Hematopoietic multipotent progenitor cell treated with erythropoietin and hydrocortisone succinate and interleukin-3 and kit ligand, for 4 days (in vitro differentiated cells): ENCODE measurements around the gene ZBTB11.
"Not testable (repeated sequence)": the region's sequence is repeated elsewhere in the genome, so short reads cannot be mapped to it uniquely, and the experiment has no call there.

ENCODE experiments used
- DNase-seq: peaks from one replicate; pipeline ENCODE4 v3.0.0-alpha.2; 2015

The ZBTB11 gene

GRCh38 chr3:101691685-101692671, 15.0 kb upstream of the ZBTB11 start:
- DNase-seq: not testable (repeated sequence)

- DNase-seq: peak; percentile 48
These were observed 14.0 kb upstream of the ZBTB11 start for GRCh38 chr3:101690972-101691371.

GRCh38 chr3:101689286-101689685, 12.4 kb upstream of the ZBTB11 start:
- DNase-seq: no peak

DNA sequence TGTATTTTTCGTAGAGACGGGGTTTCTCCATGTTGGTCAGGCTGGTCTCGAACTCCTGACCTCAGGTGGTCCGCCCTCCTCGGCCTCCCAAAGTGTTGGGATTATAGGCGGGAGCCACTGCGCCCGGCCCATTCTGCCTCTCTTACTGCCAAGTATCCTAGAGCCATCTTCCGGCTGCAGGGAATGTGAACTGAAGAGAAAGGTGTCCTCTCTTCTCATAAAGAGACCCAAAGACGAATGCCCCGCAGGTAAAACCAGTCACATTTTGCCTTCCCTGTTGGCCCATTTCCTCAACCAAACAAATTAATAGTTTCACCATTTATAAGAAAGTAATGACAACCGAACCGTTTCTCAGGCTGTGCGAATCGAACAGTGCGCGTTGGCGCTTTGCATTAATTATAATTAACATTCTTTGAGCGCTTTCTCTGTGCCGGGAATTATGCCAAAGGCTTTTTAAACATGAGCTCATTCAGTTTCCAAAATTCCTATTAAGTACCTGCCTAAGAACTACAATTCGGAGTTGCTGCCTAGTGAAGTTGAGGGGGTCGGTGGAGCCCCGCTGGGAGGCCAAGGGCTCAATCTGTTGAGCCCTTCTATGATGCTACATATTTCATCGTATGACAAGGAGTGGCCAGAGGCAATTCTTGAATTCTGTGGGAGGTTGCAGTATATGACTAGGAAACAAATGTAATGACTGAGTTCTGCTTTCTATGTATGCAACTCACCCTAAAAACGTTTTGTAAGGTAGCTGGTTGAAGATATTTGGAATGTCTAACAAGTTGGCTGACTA, 10.4 kb upstream of the ZBTB11 start:
- no peak for DNase-seq

DNA sequence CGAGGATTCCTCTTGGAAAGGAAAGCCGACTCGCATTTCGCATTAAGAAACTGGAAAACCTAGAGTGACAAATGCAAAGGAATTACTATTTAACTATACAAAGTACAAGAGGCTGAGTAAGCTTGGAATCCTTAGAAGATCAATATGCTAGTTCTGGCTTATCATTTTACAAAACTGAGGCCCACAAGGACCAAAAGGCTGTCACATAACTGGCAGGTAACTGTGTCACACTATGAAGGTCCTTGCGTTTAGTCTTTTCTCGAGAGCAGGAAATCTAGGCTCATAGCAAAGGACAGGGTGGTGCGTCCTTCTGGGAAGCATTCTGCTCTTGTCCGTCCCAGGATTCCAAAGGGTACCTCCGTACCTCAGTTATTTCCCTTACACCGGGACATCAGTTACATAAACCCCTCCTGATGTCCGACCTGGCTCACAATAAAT, 9.0 kb upstream of the ZBTB11 start:
- no peak for DNase-seq

GRCh38 chr3:101685050-101685400, 8.1 kb upstream of the ZBTB11 start:
- no peak for DNase-seq

GRCh38 chr3:101680466-101680865, 3.5 kb upstream of the ZBTB11 start:
- no peak for DNase-seq

DNA sequence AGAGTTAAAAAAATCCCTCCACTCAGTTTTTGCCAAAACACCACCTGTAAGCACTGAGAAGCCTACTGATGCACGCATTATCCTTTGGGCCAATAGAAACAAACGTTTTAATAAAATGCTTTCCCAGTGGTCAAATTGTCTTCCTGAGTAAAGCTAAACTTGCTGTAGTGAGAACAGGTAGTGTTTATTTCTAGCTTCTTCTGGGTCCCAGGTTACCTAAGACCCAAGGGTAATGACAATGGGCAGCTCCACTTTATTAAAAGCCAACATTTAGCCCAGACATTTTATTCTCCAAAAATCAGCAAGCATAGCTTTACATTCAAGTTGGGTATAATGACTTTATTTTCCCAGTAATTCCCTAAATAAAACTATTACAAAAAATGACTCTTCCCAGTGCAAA, 1.9 kb upstream of the ZBTB11 start:
- not testable (repeated sequence) for DNase-seq

DNA sequence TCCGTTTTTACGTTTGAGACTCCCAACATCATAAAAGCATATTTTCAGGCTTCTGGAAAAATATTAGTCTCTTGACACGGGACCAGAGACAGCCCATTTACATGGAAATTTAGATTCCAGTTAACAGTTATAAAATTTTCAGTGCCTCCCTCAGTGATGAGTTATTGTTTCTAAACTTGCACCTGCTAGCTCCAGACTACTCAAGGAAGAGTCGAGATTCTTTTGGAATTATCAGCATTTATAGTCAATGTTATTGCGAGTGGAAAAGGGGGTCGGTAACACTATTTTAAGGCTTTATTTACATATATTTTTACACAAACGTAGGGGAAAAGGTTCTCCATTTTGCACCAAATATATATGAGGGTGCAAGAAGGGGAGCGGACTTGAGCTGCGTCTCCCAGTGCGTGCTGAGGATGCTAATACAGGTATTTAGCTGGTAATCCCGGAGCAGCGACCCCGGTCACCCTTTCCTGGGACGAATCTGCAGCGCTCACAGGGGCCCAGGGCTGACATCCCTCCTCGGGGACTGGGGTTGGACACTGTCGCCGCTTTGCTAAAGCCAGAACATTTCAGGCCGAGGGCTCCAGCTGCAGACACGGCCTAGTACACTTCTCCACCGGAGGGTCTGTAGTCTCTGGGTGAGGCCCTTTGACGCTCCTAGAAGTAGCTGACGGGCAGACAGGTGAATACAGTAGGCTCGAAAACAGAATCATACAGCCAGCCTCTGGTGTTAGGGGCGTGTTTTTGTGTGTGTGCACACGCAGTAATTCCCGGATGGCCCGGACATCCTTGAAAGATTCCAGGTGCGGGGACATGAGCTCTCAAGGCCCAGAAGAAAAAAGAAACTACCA, 729 bp upstream of the ZBTB11 start:
- no peak for DNase-seq

GRCh38 chr3:101676216-101676764, 642 bp downstream of the ZBTB11 start:
- peak; percentile 98 for DNase-seq

DNA sequence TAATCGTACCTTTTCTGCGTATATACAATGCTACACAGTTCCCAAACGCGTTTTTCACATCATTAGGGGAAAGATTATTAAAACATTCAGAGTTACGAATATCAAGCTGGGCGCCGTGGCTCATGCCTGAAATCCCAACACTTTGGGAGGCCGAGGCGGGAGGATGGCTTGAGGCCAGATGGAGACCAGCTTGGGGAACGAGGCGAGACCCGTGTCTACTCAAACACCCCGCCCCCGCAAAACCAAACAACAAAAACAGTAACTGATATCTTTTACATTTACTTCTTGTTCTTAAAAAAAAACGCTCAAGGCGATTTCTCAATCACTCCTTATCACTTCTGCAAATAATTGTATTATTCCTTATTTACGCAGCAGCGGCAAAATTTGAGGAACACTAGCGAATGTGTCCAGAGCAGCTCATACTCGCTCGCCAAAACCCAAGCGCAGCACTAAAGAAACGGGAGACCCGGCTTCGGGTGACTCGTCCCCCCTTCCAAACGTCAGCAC, 1.2 kb downstream of the ZBTB11 start:
- no peak for DNase-seq

GRCh38 chr3:101674518-101674917, 2.4 kb downstream of the ZBTB11 start:
- no peak for DNase-seq

- no peak for DNase-seq
These were observed 3.0 kb downstream of the ZBTB11 start for GRCh38 chr3:101673953-101674352.

GRCh38 chr3:101671014-101671413, 5.9 kb downstream of the ZBTB11 start:
- DNase-seq: no peak

DNA sequence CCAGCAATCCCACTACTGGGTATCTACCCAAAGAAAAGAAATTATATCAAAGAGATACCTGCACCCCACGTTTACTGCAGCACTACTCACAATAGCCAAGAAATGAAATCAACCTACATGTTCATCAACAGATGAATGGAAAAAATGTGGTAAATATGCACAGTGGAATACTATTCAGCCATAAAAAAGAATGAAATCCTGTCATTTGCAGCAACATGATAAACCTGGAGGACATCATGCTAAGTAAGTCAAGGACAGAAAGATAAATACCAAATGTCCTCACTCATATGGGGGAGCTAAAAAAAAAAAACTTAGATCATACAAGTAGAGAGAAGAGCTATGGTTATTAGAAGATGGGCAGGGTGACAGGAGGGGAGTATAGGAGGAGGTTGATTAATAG, 9.1 kb downstream of the ZBTB11 start:
- no peak for DNase-seq

- DNase-seq: no peak
These were observed 9.6 kb downstream of the ZBTB11 start for GRCh38 chr3:101667331-101667730.

DNA sequence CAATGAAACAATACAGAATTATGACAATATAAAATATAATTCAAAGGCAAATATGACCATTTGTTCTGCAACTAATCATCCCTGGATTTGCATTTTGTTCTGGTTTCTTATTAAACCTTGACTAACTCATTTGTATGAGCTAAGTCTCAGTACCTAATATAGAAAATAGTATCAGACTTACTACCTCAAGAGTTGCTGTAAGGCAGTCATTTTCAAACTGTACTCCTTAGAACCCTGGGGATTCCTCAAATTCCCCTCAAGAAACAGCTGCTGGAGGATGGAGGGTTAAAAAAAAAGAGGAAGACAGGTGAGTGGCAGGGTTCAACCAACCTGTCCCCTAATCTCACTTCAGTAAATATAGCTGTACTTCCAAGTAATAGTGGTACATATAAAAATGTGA, 11.1 kb downstream of the ZBTB11 start:
- DNase-seq: no peak

GRCh38 chr3:101665357-101665756, 11.6 kb downstream of the ZBTB11 start:
- DNase-seq: no peak

DNA sequence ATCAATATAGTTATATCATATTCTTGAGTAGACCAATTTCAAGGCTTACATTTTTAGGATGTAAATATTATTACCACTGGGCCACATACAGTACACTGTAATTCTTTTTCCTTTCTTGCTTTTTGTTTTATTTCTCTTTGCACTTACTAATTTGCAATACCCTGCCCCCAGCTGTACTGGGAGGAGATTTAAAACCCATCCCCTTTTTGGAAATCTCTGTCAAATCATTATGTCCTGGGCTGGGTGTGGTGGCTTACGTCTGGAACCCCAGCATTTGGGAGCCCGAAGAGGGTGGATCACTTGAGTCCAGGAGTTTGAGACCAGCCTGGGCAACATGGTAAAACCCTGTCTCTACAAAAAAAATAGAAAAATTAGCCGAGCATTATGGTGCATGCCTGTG, 16.2 kb downstream of the ZBTB11 start:
- DNase-seq: no peak

DNA sequence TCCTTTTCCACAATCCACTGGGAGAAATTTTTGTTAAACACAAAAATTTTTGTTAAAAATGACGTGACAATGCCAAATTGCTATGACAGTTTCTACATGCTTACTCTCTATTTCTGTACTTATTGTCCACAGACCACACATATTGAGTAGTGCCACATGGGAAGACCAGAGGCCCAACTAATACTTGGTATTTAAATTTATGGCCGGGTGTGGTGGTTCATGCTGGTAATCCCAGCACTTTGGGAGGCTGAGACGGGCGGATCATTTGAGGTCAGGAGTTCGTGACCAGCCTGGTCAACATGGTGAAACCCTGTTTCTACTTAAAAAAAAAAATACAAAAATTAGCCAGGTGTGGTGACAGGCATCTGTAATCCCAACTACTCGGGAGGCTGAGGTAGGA, 20.3 kb downstream of the ZBTB11 start:
- no peak for DNase-seq

GRCh38 chr3:101646726-101647125, 30.2 kb downstream of the ZBTB11 start:
- no peak for DNase-seq

DNA sequence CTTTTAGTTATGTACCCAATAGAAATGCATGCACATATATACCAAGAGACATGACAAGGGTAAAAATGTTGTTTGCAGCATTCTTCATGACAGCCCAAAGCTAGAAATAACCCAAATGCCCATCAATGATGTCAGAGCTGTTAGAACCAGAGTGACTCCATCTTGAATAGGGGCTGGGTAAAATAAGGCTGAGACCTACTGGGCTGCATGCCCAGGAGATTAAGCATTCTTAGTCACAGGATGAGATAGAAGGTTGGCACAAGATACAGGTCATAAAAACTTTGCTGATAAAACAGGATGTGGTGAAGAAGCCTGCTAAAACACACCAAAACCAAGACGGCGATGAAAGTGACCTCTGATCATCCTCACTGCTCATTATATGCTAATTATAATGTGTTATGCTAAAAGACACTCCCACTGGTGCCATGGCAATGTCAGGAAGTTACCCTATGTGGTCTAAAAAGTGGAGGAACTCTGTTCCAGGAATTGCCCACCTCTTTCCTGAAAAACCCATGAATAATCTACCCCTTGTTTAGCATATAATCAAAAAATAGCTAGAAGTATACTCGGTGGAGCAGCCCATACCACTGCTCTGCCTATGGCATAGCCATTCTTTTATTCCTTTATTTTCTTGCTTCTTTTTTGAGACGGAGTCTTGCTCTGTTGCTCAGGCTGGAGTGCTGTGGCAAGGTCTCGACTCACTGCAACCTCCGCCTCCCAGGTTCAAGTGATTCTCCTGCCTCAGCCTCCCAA, 32.9 kb downstream of the ZBTB11 start:
- peak; percentile 90 for DNase-seq
